CD4-positive, alpha-beta T cell treated with Interleukin-6 at 100 ng/mL for 8 hours (primary cell): ENCODE results near the gene FER.
A peak's percentile ranks its signal among the peaks of the same experiment; 100 is the strongest.
"Not testable (repeated sequence)": the region's sequence is repeated elsewhere in the genome, so short reads cannot be mapped to it uniquely, and the experiment has no call there.

Experiments
- DNase-seq: peaks from one replicate; pipeline ENCODE4 v3.0.0-alpha.2; 2020; ENCODE audit warnings: mixed read lengths, low spot score

Gene FER

DNA sequence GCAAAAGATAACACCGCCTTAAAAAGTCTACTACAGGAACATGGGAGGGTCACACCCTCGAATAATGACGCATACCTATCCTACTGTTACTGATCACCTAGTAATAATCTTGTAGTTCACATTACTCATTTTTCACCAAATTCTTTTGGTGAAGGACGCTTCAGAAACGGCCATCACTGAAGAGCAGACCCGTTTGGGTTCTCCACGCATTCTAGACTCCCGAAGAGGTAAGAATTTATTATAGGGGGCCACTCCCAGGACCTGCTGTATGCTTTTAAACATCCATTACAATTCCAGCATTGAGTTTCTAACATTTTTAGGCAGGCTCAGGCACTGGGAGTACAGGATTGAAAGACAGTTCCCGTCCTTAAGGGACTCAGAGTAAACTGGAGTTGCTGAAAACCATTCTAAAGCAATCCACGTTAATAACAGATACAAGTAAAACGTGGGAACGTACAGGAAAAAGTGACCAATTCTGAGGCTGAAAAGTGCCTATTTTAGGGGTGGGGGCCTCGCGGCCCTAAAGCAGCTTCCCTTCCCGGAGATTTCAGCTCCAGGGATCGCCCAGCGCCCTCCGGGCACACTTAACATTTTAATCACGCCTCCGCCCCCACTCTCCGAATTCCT is at the start of gene FER:
FER (plus strand) TSS at position 124 of the 627 bp plus-strand sequence. CDS start 50,286 bp downstream, outside the sequence.
- DNase-seq: peak; percentile 53

DNA sequence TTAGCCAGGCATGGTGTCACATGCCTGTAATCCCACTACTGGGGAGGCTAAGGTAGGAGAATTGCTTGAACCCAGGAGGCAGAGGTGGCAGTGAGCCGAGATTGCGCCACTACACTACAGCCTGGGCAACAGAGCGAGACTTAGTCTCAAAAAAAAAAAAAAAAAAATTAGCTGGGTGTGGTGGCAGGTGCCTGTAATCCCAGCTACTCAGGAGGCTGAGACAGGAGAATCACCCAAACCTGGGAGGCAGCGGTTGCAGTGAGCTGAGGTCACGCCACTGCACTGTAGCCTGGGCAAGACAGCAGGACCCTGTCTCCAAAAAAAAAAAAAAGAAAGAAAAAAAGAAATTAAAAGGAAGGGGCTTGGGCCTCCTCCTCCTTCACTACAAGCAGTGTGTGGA is 47.3 kb upstream of the FER start:
- not testable (repeated sequence) for DNase-seq

GRCh38 chr5:108700930-108701329 is 46.8 kb upstream of the FER start:
- no peak for DNase-seq

- no peak for DNase-seq
These were observed 45.2 kb upstream of the FER start for GRCh38 chr5:108702546-108702945.

- DNase-seq: no peak
These were observed 44.4 kb upstream of the FER start for GRCh38 chr5:108703313-108703712.

DNA sequence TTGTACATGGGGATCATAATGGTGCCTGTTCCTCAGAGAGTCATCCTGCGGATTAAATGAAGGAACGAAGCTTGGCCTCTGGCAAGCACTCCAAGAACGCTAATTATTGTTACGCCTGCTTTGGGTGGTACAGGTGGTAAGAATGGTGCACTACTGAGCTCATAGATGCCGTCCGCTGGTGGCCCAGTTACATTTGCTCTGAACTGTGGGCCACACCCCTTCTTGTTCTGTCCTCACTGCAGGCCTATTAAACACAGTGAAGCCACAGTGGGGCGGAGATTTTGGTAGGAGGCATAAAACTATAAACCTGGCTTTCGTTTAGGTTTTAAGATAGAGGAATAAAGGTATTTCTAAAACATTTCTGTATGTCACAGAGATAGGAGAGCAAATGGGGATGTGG is 40.6 kb upstream of the FER start:
- DNase-seq: no peak

DNA sequence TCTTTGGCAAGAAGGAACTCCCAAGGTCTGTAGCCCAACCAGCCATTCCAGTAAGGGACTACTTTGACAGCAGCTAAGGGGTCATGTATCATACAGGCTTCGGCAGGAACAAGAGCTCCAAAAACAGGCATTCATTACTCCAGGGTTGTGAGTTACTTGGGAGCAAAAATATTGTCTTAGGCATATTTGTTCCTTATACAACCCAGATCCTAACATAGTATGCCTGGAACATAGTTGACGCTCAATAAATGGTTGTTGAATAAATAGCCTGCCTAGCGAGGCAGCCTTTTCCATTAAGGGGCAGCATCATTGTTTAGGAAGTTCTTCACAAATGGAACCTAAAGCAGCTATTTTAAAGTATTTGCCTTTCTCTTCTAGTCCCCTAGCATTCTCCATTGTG is 35.8 kb upstream of the FER start:
- DNase-seq: no peak

DNA sequence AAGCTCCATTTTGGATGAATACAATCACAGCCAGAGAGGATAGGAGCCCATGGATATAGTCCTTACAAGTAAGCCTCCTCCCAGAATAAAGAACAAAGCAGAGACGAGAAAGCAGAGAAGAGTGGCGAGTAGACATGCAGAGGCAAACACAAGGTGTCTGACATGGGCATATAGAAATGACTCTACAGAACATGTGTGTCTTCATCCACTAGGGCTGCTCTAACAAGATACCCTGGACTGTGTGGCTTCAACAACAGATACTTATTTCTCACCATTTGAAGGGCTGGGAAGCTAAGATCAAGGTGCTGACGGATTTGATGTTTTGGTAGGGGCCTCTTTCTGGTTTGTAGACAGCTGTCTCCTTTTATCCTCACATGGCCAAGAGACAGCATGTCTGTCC is 32.3 kb upstream of the FER start:
- no peak for DNase-seq

- no peak for DNase-seq
These were observed 27.3 kb upstream of the FER start for GRCh38 chr5:108720391-108720790.

DNA sequence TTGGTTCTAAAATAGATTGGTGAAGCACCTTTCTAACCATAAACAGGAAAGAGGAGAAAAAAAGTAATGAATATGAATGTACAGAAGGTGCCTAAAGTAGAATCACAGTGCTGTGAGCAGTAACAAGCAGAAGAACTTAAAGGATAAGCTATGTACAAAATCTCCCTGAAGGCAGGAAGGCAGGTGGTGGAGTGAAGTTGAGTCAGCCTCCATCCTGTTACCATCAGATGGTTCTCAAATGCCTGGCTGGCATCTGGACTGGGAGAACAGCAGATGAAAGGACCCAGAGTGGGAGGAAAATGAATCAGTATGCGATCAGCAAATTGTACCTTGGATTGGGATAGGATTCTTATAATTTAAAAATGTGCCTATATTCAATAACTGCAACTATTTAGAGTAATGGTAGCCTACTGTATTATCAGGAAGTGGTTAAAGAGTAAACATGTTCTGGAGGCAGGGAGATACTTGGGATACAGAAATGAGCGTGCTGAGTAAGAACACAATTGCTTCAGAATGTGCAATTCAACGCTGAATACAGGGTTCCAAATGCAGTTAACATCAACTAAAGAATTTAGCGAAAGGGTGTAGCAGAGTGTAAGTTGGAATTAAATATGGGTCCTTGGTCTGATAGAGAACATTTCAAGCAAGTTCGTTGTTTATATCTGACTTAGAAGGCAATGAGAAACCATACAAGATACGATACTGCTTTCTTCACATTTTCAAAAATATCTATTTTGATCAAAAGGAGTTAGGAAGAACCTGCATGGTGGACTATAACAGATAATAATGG is 21.1 kb upstream of the FER start:
- no peak for DNase-seq

- DNase-seq: no peak
These were observed 20.5 kb upstream of the FER start for GRCh38 chr5:108727236-108727650.

- peak; percentile 12 for DNase-seq
These were observed 19.8 kb upstream of the FER start for GRCh38 chr5:108727651-108728565.

GRCh38 chr5:108728566-108729241 is 19.0 kb upstream of the FER start:
- DNase-seq: peak; percentile 43

DNA sequence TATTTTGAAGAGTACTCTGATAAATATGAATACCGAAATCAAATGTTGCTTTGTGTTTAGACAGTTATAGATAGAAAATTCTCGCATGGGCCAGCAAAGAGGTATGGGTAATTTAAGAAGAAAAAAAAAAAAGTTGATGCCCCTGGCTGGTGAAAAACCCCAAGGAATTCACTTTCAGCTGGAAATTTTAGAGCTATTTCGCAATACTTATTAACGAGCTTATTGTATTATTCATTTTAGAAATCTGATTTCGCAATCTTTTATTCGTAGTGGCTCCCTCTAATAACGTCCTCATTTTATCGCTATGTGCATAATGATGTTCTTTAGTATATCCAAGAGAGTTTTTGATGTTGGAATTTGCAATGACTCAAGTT is 18.5 kb upstream of the FER start:
- no peak for DNase-seq

DNA sequence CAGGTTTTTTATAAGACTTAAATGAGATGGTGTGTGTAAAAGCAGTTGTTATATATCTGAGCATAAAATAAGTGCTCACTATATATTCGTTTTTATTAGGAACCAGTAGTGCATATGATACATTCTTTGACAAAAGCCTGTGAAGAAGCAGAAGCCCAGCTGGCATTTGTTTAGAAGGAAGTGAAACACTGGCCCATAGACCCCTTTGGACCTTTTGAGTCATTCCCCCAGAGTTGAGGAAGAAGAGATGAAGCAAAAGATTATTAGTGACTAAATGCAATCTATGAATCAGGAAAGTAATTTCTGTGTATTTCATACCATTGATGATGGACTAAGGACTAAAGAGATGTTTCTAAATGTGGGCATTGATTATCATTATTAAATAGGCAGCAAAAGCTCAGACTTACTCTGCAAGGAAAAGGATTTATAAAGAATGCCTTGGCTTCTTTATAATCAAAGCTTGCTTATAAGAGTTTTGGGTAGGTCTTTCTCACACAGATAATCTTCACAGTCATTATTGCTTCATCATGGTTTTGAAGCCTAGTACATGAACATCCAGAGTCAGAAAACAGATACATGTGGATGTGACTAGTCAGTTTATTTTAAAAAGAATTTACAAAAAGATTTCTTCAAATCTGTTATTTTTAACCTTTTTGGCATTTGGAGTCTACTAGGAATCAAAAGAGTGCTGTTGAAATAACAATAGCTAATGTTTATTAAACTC is 16.9 kb upstream of the FER start:
- no peak for DNase-seq

- DNase-seq: no peak
These were observed 11.9 kb upstream of the FER start for GRCh38 chr5:108735790-108736189.

DNA sequence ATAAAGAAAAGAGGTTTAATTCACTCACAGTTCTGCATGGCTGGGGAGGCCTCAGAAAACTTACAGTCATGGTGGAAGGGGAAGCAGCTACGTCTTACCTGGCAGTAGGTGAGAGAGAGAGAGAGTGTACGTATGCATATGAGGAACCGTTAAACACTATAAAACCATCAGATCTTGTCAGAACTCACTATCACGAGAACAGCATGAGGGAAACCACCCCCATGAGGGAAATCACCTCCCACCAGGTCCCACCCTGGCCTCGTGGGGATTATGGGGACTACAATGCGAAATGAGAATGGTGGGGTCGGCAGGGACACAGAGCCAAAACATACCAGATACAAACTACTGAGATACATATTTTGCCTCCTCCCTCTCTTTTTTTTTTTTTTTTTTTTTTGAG is 10.8 kb upstream of the FER start:
- DNase-seq: no peak

DNA sequence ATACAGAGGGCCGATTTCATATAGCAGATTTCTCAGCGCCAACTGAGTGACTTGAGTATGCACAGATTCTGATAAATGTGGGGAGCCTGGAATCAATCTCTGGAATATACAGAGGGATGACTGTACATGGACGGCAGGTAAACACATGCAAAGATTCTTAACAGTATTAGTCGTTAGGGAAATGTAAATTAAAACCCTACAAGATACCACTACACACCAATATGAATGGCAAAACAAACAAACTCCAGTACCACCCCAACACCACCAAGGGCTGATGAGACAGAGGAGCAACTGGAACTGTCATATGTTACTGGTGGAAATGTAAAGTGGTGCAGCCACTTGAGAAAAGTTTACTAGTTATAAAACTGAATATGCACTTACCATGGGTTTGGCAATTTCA is 8.3 kb upstream of the FER start:
- DNase-seq: no peak

DNA sequence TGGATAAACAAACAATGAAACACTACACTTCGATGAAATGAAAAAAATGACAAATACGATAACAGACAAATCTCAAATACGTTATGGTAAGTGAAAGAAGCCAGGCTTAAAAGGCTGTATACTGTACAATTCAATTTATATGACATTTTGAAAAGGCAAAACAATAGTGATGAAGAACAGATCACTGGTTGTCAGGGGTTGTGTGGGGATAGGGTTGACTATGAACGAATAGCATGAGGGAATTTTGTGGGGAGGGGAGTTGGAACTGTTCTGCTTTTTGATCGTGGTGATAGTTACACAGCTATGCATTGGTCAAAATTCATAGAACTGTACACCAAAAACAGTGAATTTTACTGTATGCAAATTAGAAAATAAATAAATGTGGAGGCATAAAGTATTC is 7.8 kb upstream of the FER start:
- DNase-seq: no peak

DNA sequence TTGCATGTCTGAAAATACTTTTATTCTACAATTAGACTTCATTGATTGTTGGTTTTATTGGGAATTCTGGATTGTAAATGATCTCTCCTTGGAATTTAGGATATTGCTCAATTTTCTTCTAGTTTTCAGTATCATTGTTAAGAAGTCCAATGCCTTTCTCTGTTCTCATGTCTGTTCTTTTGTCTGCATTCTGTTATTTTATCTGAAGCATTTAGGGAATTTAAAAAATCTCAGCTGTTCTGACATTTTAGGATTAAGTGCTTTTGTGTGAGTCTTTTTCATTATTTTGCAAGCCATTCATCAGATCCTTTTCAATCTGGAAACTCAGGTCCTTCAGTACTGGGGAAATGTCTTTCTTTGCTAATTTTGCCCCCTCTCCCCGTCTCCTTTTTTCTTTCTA is 4.4 kb upstream of the FER start:
- DNase-seq: no peak

GRCh38 chr5:108743846-108744245 is 3.9 kb upstream of the FER start:
- no peak for DNase-seq
